Measurements from ENCODE around the gene SPSB1.
"Not testable (repeated sequence)": the region's sequence is repeated elsewhere in the genome, so short reads cannot be mapped to it uniquely, and the experiment has no call there.

The SPSB1 gene

DNA sequence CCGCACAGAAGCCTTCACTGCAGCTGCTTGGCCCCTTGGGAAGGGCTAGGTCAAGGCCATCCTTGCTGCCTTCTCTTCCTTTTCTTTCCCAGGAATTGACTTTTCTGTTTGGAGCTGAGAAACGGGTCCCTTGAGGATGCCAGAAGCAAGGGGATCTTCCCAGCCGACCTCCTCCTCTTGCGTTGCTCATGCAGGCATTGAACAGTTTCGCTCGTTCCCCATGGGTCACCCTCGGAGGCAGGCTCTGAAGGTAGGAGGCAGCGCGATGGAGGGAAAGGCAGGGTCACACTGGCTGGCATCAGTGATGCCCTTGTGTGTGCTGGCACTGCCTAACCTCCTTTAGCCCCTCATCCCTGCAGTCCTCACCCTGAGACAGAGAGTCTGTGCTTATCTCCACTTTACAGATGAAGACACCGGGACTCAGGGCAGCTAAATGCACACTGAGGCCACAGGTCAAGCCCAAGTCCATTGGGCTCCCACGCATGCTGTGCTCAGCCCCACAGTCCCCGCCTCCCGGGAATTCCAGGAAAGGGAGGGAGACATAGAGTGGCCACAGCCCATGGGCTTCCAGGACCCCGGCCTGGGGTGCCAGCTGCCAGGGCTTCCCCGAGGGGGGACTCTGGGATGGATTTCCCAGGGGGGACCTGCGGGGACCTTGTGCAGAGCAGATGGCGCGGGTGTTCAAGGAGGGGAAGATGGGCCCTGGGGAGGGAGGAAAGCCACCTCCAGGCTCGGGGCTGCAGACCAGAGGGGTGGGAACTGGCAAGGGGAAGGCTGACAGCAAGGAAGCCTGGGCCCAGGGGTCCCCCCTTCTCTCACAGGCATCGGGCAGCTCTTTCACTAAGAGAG lies 90.2 kb downstream of the SPSB1 start:
- TF ChIP-seq, protein P1, sequence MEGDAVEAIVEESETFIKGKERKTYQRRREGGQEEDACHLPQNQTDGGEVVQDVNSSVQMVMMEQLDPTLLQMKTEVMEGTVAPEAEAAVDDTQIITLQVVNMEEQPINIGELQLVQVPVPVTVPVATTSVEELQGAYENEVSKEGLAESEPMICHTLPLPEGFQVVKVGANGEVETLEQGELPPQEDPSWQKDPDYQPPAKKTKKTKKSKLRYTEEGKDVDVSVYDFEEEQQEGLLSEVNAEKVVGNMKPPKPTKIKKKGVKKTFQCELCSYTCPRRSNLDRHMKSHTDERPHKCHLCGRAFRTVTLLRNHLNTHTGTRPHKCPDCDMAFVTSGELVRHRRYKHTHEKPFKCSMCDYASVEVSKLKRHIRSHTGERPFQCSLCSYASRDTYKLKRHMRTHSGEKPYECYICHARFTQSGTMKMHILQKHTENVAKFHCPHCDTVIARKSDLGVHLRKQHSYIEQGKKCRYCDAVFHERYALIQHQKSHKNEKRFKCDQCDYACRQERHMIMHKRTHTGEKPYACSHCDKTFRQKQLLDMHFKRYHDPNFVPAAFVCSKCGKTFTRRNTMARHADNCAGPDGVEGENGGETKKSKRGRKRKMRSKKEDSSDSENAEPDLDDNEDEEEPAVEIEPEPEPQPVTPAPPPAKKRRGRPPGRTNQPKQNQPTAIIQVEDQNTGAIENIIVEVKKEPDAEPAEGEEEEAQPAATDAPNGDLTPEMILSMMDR (IDR thresholded peaks at IDR 0.05; ENCODE audit: unreplicated experiment in 3 of 3): no peak
- peaks cover 19% of the 10 kb centered on the region for H3K4me1 Mint-ChIP-seq
- no peaks in the 10 kb centered on the region for H3K36me3 Mint-ChIP-seq (ENCODE audit: low read depth)
- peak overlapping the region in 1 of 3 experiments; percentile 49 for H3K27ac Mint-ChIP-seq
- no peak overlapping the region for H3K4me3 Mint-ChIP-seq
- H3K27me3 Mint-ChIP-seq (ENCODE audit: low read depth): peaks cover 12% of the 10 kb centered on the region
- peaks cover 3% of the 10 kb centered on the region for H3K9me3 Mint-ChIP-seq

DNA sequence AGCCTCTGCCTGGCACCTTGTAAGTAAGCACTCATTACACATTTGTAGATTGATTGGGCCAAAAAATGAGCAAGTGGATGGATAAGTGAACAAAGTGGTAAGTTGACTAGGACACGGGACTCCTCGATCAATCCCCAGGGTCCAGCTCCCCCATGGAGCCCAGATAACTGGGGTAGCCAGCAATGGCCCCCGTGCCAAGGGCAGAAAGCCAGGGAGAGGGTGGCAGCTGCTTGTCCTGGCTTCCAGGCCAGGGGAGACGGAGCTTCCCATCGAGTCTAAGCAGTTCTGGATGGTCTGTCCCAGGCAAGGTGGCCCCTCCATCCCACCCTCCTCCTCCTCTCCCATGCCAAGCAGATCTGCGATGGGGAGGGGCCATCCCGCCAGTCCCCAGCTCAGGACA lies 91.4 kb downstream of the SPSB1 start:
- no peaks in the 10 kb centered on the region for H3K36me3 Mint-ChIP-seq (ENCODE audit: low read depth)
- TF ChIP-seq, protein P1 (IDR thresholded peaks at IDR 0.05; ENCODE audit: unreplicated experiment in 3 of 3): no peak
- peaks cover 19% of the 10 kb centered on the region for H3K4me1 Mint-ChIP-seq
- H3K27me3 Mint-ChIP-seq (ENCODE audit: low read depth): peaks cover 12% of the 10 kb centered on the region
- no peak overlapping the region for H3K4me3 Mint-ChIP-seq
- H3K9me3 Mint-ChIP-seq: peaks cover 3% of the 10 kb centered on the region
- H3K27ac Mint-ChIP-seq: peak overlapping the region; percentile 62 to 97 (median 77)

DNA sequence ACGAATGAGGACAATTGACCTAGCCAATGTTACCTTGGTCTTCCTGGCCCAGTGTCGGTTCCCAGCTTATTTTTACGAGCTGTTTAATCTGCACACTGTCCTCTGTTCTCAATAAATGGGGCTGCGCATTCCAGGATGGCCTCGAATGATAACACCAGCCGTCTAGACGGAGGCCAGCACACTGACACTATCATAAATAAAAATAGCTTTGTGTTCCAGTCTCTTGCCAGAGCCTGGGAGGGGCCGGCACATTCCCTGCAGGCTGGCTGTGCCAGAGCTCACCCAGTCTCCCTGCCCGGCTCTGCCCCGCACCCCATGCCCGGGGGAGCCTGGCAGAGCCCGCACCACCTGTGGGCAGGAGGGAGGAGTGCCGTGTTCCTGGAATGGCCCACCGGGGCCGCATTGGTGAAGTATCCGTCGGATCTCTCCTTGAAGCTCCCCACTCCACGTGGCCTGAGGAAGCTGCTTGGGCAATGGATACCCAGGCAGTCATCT lies 92.1 kb downstream of the SPSB1 start:
- Mint-ChIP-seq H3K36me3 (ENCODE audit: low read depth) (no peaks in the 10 kb centered on the region), H3K4me3 (no peak overlapping the region), H3K27me3 (ENCODE audit: low read depth) (peaks cover 17% of the 10 kb centered on the region), H3K9me3 (peaks cover 3% of the 10 kb centered on the region), H3K27ac (peak overlapping the region; percentile 62 to 97 (median 77)), H3K4me1 (peaks cover 22% of the 10 kb centered on the region)
- TF ChIP-seq, protein P1 (IDR thresholded peaks at IDR 0.05; ENCODE audit: unreplicated experiment in 3 of 3): no peak

DNA sequence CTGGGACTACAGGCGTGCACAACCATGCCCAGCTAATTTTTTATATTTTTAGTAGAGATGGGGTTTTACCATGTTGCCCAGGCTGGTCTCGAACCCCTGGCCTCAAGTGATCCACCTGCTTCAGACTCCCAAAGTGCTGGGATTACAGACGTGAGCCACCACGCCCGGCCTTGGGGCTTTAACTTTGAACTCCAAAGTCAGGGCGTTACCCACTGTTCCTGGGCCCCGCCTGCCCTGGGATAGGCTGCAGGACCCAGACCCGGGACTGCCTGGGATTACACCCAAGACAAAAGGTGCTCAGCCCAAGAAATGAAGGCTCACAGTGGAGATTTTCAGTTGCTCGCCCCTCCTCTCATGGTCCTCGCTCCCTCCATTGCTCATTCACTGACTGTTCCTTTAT lies 92.7 kb downstream of the SPSB1 start:
- not testable (repeated sequence) for H3K9me3 Mint-ChIP-seq; H3K36me3 Mint-ChIP-seq (ENCODE audit: low read depth); H3K4me3 Mint-ChIP-seq
- Mint-ChIP-seq H3K27me3 (ENCODE audit: low read depth) (peaks cover 17% of the 10 kb centered on the region), H3K4me1 (peaks cover 23% of the 10 kb centered on the region), H3K27ac (peak overlapping the region in 1 of 3 experiments; percentile 62)

DNA sequence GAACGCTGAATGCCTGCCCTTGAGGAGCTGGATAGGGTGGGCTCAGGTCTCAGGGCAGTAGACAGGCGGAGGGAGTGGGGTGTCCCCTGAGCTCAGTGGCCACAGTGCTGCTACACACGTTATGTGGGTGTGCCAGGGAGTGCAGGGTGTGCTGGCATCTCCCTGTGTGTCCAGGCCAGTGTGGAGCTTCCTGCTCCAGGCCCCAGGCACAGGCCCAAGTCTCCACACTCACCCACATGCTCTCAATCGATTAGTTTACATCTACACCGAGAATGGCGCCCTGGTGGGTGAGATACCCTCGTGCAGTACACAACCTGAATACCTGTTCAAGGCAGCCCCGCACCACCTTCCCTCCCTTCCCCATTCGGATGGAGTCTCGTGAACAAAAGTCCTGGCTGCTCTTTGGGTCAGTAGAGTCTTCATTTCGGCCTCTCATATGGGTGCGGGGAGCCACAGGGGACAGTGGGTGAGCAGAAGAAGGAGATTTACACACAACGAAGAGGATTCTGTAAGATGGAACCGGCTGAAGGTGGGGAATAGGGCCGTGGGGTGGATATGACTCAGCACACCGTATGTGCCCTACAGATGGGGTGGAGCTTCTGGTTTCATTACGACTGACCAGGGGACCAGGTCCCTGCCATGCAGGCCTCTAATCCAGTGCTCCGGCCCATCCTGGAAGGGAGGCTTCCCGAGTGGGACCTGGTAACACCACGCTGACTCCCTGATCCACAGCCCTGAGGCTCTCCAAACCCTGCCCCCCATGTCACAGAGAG lies 93.3 kb downstream of the SPSB1 start:
- Mint-ChIP-seq H3K4me3 (no peak overlapping the region), H3K4me1 (peaks cover 23% of the 10 kb centered on the region), H3K9me3 (peaks cover 3% of the 10 kb centered on the region), H3K27me3 (ENCODE audit: low read depth) (peaks cover 14% of the 10 kb centered on the region), H3K27ac (peak overlapping the region in 1 of 3 experiments; percentile 62), H3K36me3 (ENCODE audit: low read depth) (no peaks in the 10 kb centered on the region)
- TF ChIP-seq, protein P1 (IDR thresholded peaks at IDR 0.05; ENCODE audit: unreplicated experiment in 3 of 3): no peak

All from nephron (organoid).